Stimulated activated CD4-positive, alpha-beta T cell treated with anti-CD3 and anti-CD28 coated beads, TNF-alpha, amount 100 ng/mL, for 1 hour (primary cell): ENCODE data around the gene RHOBTB3.
"Not testable (repeated sequence)": the region's sequence is repeated elsewhere in the genome, so short reads cannot be mapped to it uniquely, and the experiment has no call there.

ENCODE experiments used
- DNase-seq, 3 donors: peaks; one replicate each; pipeline ENCODE4 v3.0.0-alpha.2; 2020; ENCODE audit warnings: low read depth in 3 of 3, low spot score in 1 of 3

Gene RHOBTB3

DNA sequence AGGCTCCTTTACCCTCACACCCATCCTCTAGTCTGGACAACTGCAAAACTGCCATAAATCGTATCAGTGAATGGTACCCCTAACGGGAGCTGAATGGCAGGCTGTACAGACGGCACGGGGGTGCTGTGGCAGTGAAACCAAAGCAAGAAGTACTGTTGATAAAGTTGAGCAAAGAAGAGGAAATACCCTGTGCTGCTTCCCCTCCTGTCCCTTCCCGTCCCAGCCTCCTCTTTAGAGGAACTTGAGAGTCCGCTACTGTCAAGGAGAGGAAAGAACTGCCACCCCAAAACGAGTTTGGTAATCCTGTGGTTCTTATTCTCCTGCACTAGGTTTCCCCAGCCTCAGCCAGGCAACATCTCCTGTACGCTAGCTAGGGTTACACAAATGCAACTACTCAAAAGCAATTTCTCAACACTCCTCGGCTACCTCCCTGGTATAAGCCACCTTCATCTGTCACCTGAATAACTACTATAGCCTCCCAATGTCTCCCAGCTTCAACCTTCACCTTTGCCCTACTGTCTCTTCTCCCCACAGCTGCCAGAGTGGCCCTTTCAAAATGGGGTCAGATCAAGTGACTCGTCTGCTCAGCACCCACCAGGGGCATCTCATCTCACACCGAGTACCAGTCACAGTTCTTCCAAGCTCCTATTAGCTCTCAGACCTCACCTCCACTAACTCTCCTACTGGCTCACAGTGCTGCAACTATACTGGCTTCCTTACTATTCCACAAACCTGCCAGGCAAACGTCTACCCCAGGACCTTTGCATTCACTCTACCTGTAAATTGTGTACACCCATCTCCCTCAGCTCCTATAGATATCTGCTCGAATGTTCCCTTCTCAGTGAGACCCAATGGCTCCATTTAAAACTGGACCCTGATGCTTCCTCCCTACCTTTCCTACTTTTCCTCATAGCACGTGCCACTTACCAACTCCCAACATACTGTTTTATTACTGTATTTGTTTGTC, 87.3 kb downstream of the RHOBTB3 start:
- DNase-seq, result no peak

DNA sequence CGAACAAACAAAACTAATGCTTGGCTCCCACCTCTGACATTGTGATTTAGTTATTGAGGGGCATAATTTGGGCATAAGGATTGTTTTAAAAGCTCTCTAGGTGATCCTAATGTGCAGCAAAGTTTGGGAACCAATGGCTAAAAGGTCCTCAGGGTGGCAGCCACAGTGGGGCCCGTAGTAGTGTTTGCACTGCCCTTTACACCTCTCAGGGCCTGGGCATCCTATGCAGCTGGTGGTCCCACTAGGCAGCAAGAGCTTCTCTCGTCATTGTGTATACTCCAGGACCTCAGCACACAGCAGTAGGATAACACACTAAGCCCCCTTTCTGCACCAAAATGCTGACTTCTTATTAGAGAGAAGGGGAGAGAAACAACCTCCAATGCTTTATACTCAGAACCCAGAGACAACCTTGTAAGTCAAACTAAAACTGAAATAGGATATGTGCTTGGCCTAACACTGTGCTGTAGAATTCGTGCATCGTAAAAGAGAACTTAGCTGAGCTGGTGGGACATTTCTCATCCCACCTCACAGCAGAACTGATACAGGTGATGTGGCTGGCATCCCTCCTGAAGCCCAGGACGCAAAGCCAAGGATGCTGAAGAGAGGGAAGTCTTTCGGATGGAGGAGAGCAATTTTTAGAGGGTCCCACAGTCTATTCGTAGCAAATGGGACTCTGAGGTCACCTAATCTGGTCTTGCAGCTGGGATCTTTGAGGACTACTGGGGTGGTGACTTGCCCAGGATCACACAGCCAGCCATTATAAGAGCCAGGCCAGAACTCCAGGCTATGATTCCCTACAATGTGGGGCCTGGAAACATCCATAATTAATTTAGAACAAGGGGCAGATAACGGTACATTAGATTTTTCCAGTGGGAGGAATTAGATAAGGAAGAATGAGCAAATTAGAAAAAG, 90.2 kb downstream of the RHOBTB3 start:
- no peak for DNase-seq

DNA sequence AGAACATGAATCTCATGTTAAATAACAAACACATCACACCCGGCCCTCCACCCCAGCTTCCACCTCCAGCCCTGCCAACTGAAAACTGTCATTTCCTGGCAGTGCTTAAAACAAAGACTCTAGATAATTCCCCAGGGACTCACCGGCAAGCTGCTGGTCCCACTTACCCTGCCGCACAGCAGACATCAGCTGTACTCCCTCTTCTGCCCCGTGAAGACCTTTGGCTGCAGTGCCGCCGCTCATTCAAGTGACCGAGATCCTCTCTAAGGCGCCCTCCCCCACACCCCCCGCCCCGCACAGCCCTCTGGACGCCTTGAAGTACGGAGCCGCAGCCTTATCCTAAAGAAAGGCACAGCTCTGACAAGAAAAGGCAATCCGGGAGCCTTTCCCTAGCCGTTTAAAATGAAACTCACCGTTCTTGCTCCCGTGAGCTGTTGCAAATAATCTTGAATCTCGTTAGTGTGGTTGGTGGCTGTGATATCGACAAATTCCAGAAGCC, 91.0 kb downstream of the RHOBTB3 start:
- no peak for DNase-seq

DNA sequence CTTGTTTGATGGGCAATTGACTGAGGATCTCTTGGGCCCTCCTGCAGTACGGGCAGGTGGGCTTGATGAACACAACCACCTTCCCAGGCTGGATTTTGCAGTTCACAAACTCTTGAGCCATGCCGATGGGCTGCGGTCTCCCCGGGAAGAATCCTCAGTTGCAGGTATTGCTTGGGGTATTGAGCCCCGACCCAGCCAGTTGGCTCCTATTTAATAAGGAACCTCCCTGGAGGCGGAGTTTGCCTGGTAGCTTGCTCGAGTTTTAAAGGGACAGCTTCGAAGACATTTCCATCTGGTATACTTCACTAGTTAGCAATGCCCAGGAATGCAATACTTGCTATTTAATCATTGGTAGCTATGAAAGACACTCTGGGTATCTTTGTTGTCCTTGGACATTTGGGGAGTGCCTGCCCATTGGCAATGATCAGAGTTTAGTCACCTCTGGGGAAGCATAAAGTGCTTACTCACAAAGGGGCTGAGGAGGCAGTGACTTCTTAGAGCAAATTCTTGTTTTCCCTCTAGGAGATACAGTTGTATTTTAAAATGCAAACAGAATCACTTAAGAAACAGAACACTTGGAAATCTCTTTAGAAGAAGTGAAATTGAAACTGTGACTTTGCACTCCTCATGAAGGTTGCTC, 91.5 kb downstream of the RHOBTB3 start, which contains the start of gene GLRX:
TSS of gene GLRX (minus strand) at position 185 of the 640 bp plus-strand sequence. CDS start at position 121, 64 bp downstream.
- DNase-seq, result no peak

DNA sequence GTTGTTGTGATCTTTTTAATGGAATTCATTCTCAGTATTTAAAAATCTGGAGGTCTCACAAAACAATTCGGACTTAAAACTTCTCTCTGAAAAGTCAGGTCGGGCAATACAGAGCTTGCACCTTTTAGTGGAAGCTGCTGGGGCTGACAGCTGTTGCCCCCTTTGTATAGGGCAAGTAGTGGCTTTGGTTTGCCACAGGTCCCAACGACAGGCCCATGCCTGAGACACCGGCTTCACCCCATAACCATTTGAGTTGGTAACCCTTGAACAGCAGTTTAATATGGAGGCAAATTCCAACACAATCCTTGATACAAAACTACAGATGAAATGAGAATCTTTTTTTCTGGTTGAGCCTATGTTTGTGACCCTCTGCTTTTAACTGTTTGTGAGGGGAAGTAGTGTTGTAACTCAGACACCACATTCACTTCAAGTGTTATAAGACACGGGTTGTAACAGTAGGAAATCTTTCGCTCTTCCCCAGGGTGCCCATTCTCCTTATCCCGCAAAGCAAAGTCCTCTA, 92.1 kb downstream of the RHOBTB3 start:
- DNase-seq, result no peak

DNA sequence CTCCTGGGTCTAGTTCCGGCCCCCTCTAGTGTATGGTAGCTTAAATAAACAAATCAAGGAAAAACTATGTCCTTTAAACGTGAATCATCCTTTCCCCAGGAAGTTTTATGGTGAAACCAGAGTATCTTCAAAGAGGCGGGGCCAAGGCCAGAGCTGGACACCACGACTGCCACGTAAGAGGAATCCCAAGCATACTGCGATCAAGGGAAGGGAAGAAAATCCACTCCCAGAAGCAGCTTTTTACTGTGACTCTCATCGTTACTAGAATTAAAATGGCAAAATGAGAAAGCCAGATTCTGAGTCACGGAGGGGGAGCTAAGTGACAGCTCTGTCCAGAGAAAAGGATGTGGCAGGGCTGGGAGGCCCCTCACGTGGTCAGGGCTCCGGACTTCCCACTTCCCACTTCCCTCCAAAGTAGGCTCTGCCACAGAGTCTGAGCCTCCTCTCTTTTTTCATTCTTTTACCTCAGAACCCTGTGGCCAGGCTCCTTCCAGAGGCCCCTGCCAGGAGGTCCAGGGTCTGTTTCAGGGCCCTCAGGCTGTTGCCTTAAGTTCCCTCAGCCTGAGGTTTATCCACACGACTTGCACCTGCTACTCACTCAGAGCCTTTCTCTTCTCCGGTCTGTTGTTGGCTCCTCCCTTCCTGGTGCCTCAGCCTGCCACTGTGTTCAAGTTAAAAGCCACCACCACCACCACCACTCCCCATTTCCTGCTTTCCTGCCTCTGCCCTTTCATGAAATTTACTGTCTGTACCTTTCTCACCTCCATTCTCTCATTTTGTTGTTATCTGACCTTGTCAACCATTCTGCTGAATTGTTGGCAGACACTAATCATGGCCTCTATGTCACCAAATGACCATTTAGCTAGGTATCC, 92.8 kb downstream of the RHOBTB3 start:
- peak in 2 of 3 donors; percentile 33 to 40 for DNase-seq

DNA sequence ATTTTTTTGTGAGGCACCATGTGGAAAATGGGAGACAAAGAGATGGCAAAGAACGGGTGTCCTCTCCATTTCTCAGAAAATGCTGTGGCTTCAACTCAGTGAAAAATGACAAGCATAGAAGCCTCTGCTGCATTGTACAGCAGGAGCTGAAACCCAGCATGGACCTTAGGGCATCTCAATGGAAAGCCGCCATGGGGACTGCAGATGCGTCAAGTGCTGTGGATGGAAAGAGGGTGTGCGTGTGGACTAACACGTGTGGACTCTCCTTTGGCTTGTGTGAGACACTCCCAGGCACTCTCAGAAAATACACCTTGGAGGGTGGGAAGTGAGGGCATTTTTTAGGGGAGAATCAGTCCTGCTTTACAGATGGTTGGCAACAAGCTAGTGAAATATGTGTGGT, 93.6 kb downstream of the RHOBTB3 start:
- DNase-seq, result no peak

DNA sequence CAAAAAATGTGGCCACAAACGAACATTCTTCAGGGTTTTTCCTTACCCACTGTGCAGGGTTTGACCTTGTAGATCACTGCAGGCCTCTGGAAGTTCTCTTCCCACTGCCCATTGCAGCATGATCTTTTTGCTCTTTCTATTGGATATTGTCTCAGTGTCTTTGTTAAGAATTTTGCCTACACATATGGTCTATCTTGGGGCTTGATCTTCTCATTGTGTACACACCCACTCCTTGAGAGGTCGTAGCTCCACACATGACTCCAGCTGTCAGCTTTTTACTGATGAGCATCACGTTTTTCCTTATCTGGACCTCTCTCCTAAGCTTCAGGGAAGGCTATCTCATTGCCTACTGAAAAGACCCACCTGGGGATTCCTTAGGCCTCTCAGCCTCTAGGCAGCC, 94.4 kb downstream of the RHOBTB3 start:
- no peak for DNase-seq

DNA sequence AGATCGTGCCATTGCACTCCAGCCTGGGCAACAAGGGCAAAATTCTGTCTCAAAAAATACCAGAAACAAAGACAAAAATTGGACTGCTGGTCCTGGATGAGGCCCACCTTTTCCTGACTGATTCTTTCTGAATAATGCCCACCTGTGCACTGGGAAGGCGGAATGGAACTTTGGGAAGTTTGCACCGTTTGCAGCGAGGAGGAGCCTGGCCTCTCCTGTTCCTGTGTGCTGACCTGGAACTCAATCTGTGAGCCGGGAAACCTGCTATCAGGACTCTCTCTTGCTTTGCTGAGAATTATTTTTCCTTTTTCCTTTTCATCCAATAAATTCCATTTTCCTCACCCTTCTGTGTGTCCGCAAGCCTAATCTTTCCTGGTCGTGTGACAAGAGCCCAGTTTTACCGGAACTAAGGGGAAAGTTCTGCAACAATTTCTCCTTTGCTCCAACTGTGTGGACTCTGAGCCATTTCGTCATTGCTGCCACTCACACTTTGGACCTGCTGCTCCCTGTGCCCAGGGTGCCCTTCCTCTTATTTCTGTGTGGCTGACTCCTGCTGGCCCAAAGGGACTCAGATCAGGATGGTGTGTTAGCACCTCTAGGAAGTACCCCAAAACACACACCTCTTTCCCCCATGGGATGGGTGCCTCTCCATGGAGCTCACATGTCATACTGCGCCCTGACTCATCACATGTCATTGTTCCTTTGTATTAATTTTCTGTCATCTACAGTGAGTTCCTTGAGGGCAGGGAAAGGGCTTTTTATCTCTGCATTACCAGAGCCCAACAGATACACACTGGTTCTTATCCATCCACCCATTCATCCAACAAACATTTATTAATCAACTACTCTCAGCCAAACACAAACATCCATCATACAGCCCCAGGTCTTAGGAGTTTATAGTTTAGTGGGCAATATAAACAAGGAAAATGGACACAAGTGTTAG, 96.1 kb downstream of the RHOBTB3 start:
- no peak for DNase-seq

DNA sequence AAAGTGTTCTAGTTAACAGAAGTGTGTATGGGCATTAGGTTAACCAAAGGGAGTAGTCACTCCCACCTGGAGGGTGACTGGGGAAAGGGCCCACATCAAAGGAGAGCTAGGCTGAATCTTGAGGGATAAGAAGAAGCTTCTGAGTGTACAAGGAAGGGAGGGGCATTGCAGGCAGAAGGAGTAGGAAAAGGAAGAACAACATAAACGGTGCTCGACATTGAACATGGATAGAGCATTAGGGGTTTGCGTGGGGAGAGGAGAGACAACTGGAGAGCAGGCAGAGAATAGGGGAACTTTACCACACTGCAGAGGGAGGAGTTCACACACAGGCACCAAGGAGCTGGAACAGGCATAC, 96.7 kb downstream of the RHOBTB3 start:
- DNase-seq, result no peak

DNA sequence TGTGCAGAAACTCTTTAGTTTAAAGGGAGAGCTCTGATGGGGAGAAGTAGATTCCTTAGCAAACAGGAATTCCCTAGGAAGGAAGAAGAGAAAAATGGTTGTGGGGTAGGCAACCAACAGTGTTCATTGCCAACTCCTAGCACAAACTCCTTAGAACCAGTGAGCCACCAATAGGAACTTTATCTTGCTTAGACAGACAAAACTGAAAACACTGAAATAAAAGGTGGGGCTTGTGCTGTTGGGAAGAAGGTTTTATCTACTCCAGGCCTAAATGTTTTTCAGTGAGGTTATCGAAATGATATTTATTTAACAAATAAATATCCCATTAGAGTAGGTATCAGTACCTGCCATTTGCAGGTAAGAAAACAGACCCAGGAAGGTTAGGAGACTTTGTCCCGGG, 99.1 kb downstream of the RHOBTB3 start:
- no peak for DNase-seq

DNA sequence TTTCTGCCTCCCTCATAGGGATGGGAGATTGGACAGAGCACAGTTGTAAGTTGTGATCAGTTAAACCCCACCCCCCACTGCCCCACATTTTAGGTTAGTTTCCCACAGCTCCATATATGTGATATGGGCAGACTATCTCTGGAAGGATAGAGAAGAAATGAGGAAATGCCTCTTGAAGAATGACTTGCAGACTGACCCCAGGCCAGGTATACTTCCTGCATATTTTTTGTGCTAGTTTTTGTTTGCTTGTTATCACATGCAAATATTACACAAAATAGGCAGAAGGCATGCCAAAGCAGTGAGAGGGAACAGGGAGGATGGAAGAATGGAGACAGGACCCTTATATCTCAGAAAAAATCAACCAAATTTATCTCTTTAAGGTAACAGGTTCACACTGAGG, 101.5 kb downstream of the RHOBTB3 start:
- no peak for DNase-seq

DNA sequence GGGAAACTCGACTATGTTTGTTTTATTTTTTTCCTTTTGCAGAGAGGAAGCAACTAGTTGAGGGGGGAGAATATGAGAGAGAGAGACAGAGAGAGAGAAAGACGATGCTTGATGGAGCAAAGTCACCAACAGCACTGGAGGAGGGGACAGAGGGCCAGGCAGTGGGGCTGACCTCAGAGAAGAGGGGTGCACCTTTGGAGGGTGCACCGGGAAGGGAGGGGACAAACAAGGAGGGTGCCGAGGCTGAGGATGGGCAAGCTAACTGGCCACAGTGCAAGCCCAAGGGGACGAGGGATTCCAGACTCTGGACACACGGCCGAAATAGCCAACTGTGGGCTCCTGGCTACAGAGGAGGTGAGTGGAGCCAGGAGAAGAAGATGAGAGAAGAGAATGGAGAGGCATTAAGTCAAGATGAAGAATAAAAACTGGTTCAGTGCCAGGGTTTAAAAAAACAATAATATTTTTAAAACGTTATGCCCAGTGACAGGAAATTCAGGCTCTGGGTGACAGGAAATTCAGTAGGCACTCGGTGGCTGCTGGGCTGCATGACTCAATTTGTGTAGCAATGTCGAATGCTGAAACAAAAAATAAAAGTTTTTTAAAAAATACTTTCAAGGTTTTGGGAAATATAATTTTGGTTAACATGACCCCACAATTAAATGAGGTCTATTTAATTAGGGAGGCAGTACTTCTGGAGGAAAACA, 104.7 kb downstream of the RHOBTB3 start:
- DNase-seq, result no peak

DNA sequence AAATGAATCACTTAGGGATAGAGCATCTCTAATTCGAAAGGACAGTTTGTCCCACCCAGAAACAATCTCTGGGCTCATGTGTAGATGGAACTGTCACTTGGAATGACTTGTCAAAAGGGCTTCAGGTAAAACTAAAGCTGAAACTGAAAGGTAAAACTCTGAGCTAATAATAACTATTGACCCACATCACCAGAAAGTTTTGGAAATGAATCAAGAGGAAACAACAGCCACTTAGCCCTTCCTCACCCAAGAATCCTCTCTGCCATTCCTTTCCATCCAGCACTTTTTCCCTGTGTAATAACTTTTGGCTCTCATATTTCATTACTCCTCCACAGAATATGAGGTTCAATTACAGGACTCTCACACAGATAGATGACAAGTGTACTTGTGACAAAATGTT, 105.4 kb downstream of the RHOBTB3 start:
- no peak for DNase-seq

DNA sequence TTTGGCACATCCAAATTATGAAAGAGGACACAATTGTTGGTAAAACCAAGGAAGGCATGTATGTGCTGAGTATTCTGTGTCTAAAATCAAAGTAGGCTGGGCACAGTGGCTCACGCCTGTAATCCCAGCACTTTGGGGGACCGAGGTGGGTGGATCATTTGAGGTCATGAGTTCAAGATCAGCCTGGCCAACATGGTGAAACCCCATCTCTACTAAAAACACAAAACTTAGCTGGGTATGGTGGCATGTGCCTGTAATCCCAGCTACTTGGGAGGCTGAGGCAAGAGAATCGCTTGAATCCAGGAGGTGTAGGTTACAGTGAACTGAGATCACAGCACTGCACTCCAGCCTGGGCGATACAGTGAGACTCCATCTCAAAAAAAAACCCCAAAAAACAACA, 105.8 kb downstream of the RHOBTB3 start:
- not testable (repeated sequence) for DNase-seq

DNA sequence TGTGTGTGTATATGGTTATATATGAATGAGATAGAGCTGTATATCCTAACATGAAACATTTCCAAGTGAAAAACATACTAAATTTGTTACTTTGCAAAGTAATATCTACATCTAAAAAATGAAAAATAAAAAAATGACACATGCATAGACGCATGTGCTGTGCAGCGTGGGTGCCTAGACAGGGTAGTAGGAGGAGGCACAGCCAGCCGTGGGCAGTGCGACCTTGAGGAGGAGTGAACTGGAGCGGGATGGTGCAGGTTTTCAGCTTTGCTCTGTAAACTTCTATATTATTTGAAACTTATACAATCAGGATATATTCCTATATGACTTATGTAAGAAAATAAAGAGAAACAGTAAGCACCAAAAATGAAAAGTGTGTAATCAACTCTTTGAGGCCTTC, 106.4 kb downstream of the RHOBTB3 start:
- DNase-seq, result no peak

DNA sequence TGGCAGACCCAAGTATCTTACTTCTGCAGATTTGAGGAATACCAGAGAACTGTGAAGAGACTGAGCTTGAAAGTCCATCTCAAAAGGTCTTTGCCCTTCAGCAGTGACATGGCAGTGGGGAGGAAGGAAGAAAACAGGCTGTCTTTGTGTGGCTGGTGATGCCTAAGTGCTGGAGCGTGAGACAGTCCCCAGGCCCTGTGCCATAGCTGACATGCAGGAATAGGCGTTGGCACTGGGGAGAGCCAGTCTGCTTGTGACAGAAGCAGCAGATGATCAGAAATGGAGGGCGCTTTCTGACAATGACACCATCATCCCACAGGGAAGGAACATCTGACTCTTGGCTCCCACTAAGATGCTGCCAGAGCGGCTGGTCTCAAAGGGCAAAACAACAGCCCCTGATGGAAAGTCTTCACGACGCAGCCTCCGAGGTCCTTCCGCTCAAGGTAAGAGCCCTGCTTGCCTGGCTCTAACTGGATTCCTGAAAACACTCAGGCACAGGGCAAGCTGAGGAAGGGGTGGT, 106.9 kb downstream of the RHOBTB3 start:
- no peak for DNase-seq

DNA sequence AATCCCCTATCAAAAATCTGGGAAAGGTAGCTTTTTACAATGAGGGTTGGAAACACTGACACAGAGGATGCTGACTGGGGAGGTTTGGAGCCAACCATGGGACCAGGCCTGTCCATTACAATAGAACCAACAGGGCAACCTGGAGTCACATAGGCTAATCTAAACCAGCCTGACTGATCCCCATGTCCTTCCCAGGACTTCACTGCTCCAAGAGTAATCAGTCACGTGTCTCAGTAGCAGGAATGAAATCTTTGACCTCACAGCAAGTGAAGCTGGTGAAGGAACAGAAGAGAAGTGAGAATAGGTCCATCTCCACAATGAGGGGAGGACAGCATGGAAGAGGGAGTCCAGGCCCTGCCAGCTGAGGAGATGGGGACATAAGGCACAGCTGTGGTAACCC, 107.4 kb downstream of the RHOBTB3 start:
- DNase-seq, result no peak
